HepG2 (cell line): Measurements from ENCODE around the gene DUSP15. TPM values are rescaled to one million over a fixed set of nuclear protein-coding genes. Genes with fewer than 3 reads are reported as not detected.

Experiments
- FOXO1 ChIP-seq: sonication (generic); formaldehyde crosslinking; IDR thresholded peaks from 2 replicates; pipeline ENCODE4 v1.4.0; 2020; ENCODE audit warnings: missing genetic modification reagents
- FOXP1 ChIP-seq, 2 experiments: fragments of 450-650 bp in 1 of 2; IDR thresholded peaks; 2 replicates each; pipeline ENCODE4 v1.6.1; 2017 to 2018; ENCODE audit warnings: antibody characterized with exemption in 1 of 2
- GABPB1 ChIP-seq: IDR thresholded peaks from 2 replicates; pipeline ENCODE4 v1.6.1; 2016; ENCODE audit warnings: mild to moderate bottlenecking, missing genetic modification reagents, moderate library complexity, missing compliant biosample characterization
- HOXA3 ChIP-seq: sonication (generic); formaldehyde crosslinking; IDR thresholded peaks from 2 replicates; pipeline ENCODE4 v1.5.0; 2020; ENCODE audit warnings: missing genetic modification reagents
- JUN ChIP-seq: sonication (generic); formaldehyde crosslinking; IDR thresholded peaks from 2 replicates; pipeline ENCODE4 v1.4.0; 2020; ENCODE audit warnings: mild to moderate bottlenecking, missing genetic modification reagents
- KDM5A ChIP-seq: fragments of 200-600 bp; sonication (generic); IDR thresholded peaks from 2 replicates; pipeline ENCODE4 v1.7.0; 2018; ENCODE audit warnings: antibody characterized with exemption, mild to moderate bottlenecking, low read length, borderline replicate concordance
- MAZ ChIP-seq, 2 experiments: sonication (generic) in 1 of 2; formaldehyde crosslinking in 1 of 2; IDR thresholded peaks; 2 replicates each; pipeline versions ENCODE4 v1.5.0 to v1.6.1; 2012 to 2020; ENCODE audit warnings: low read depth in 2 of 2, mild to moderate bottlenecking in 2 of 2, borderline replicate concordance in 1 of 2, improper control_type of control experiment in 1 of 2, low read length in 1 of 2, missing genetic modification reagents in 1 of 2, moderate library complexity in 1 of 2
- MBD4 ChIP-seq: IDR thresholded peaks from 2 replicates; pipeline ENCODE4 v1.6.1; 2012; ENCODE audit warnings: low read length, inconsistent platforms, borderline replicate concordance
- MYC ChIP-seq: sonication (generic); formaldehyde crosslinking; IDR thresholded peaks from 2 replicates; pipeline ENCODE4 v1.9.0; 2021; ENCODE audit warnings: missing genetic modification reagents, borderline replicate concordance
- MYNN ChIP-seq: sonication (generic); formaldehyde crosslinking; IDR thresholded peaks from 2 replicates; pipeline ENCODE4 v1.4.0; 2020; ENCODE audit warnings: mild to moderate bottlenecking, low read depth, missing genetic modification reagents
- NRL ChIP-seq: sonication (generic); formaldehyde crosslinking; IDR thresholded peaks from 2 replicates; pipeline ENCODE4 v1.5.0; 2020; ENCODE audit warnings: missing genetic modification reagents, mild to moderate bottlenecking, moderate library complexity, borderline replicate concordance
- RBAK ChIP-seq: sonication (generic); formaldehyde crosslinking; IDR thresholded peaks from 2 replicates; pipeline ENCODE4 v1.5.1; 2020; ENCODE audit warnings: mild to moderate bottlenecking, missing genetic modification reagents
- SCMH1 ChIP-seq: sonication (generic); formaldehyde crosslinking; IDR thresholded peaks from 2 replicates; pipeline ENCODE4 v1.9.0; 2021; ENCODE audit warnings: missing genetic modification reagents, mild to moderate bottlenecking, borderline replicate concordance
- SOX6 ChIP-seq, 2 experiments: fragments of 450-650 bp in 1 of 2; sonication (generic) in 1 of 2; formaldehyde crosslinking in 1 of 2; IDR thresholded peaks; 2 replicates each; pipeline versions ENCODE4 v1.4.0 to v1.6.1; 2017 to 2020; ENCODE audit warnings: antibody characterized with exemption in 1 of 2, mild to moderate bottlenecking in 1 of 2, missing genetic modification reagents in 1 of 2
- TMF1 ChIP-seq: sonication (generic); formaldehyde crosslinking; IDR thresholded peaks from 2 replicates; pipeline ENCODE4 v1.8.1; 2022; ENCODE audit warnings: low read depth, missing genetic modification reagents
- ZBTB3 ChIP-seq: sonication (generic); formaldehyde crosslinking; IDR thresholded peaks from 2 replicates; pipeline ENCODE4 v1.4.0; 2020; ENCODE audit warnings: low read depth, mild to moderate bottlenecking, moderate library complexity, missing genetic modification reagents, borderline replicate concordance
- ZFP36 ChIP-seq: fragments of 150-350 bp; IDR thresholded peaks from 2 replicates; pipeline ENCODE4 v1.6.1; 2018; ENCODE audit warnings: borderline replicate concordance, low read length, low read depth; ENCODE audit not compliant: partially characterized antibody
- ZNF136 ChIP-seq: sonication (generic); formaldehyde crosslinking; IDR thresholded peaks from 2 replicates; pipeline ENCODE4 v1.8.1; 2022; ENCODE audit warnings: low read depth, mild to moderate bottlenecking, moderate library complexity, missing genetic modification reagents
- ZNF264 ChIP-seq: sonication (generic); formaldehyde crosslinking; IDR thresholded peaks from 2 replicates; pipeline ENCODE4 v1.4.0; 2020; ENCODE audit warnings: missing genetic modification reagents
- ZNF274 ChIP-seq: sonication (generic); formaldehyde crosslinking; IDR thresholded peaks from 2 replicates; pipeline ENCODE4 v1.5.1; 2020; ENCODE audit warnings: mild to moderate bottlenecking, missing genetic modification reagents
- ZNF562 ChIP-seq: sonication (generic); formaldehyde crosslinking; IDR thresholded peaks from 2 replicates; pipeline ENCODE4 v1.8.0; 2022; ENCODE audit warnings: missing genetic modification reagents, borderline replicate concordance
- polyA plus RNA-seq, 8 experiments: library from polyadenylated mRNA; depleted of rRNA in 3 of 8; stranded (reverse) in 7 of 8; unstranded in 1 of 8; fragments of >200 nt; fragmentation: Illumina TruSeq in 4 of 8; extraction: Trizol in 4 of 8; gene quantifications; 2 replicates each; pipeline versions ENCODE4 v1.2.1 to v1.2.3, GENCODE V29; 2011 to 2016; ENCODE audit warnings: low read depth in 4 of 8, missing spikeins in 1 of 8, mixed read lengths in 1 of 8; ENCODE audit not compliant: insufficient read depth in 1 of 8
- total RNA-seq, 5 experiments: library from RNA; depleted of rRNA; stranded (reverse); fragments of >200 nt; fragmentation: Illumina TruSeq; extraction: Trizol; gene quantifications; 2 replicates each; pipeline ENCODE4 v1.2.3, GENCODE V29; 2016; ENCODE audit warnings: low read depth in 1 of 5
- TF ChIP-seq, protein P1 (sequence below): sonication (generic); formaldehyde crosslinking; IDR thresholded peaks from 2 replicates; pipeline ENCODE4 v1.8.0; 2022; ENCODE audit warnings: missing genetic modification reagents, low read depth, mild to moderate bottlenecking, borderline replicate concordance
- TF ChIP-seq, protein P2 (sequence below): sonication (generic); formaldehyde crosslinking; IDR thresholded peaks from 2 replicates; pipeline ENCODE4; 2020; ENCODE audit warnings: missing genetic modification reagents, mild to moderate bottlenecking, borderline replicate concordance

Gene DUSP15
- total and polyA plus RNA-seq, 2 of the 13 experiments (the other 11 are each of a cell fraction or from before 2014, with no cell fraction given), result 0.17 to 0.93 TPM

DNA sequence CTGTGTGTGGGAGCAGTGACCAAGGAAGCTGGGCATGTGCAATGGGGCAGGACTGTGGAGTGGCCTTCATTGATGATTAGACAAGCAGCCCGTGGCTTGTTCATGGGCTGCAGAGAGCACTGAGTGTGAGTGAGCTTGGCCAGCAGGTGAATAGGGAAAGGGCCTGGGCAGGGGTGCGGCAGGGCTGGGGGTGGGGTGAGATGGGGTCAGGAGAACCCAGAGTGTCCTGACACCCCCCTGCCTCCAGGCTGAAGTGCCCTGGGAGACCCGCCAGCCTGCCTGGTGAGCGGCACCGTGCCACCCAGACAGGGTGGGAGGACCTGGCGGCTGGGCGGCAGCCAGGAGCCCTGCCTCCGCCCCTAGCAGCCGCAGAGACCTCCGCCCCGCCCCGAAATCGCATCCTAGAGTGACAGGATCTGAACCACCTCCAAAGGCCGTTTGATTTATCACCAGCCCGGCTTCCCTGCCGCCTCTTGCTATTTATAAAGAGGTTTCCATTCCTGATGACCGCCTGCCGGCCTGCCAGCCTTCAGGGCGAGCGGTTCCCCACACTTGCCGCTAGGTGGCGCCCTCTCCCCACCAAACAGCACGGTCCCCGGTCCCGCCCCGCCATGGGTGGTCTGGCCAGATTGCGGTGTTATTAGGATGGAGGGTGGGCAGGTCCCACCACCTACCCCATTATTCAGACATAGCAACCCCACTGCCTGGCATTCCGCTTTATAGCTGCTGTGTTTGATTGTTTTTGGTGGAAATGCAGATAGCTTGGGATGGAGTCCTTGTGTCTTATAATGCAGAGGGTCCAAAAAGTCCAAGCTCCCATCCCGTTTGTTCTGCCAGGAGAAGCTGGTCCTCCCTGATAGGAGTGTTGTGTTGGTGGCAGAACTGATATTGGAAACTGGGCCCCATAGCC lies 47.7 kb downstream of the DUSP15 start (continued):
- TF ChIP-seq MYC (CRISPR knock-in tag) (peak; percentile 61; the same call in 1 of the 2 replicates), FOXP1 (IDR thresholded peaks at IDR 0.05) (no peak), FOXP1 (CRISPR knock-in tag; IDR thresholded peaks at IDR 0.05) (no peak), KDM5A (no peak), ZNF274 (CRISPR knock-in tag) (no peak), MAZ (IDR thresholded peaks at IDR 0.05; ENCODE audit: borderline replicate concordance, low read depth, low read length) (peak; percentile 67; the same call in 1 of the 2 replicates), MAZ (CRISPR knock-in tag; IDR thresholded peaks at IDR 0.05; ENCODE audit: low read depth) (peak; percentile 64; the same call in 1 of the 2 replicates), FOXO1 (CRISPR knock-in tag) (no peak), RBAK (no peak), MBD4 (no peak), ZNF562 (CRISPR knock-in tag) (no peak), MYNN (no peak), SCMH1 (CRISPR knock-in tag) (no peak), GABPB1 (CRISPR knock-in tag) (peak; percentile 42; the same call in 1 of the 2 replicates), TMF1 (no peak), ZNF136 (CRISPR knock-in tag) (no peak), ZFP36 (no peak), ZBTB3 (CRISPR knock-in tag) (no peak), HOXA3 (CRISPR knock-in tag) (no peak; the same call in 1 of the 2 replicates), ZNF264 (CRISPR knock-in tag) (no peak), SOX6 (IDR thresholded peaks at IDR 0.05) (no peak), SOX6 (CRISPR knock-in tag; IDR thresholded peaks at IDR 0.05) (peak; percentile 38; the same call in 1 of the 2 replicates), NRL (peak; percentile 90), JUN (no peak)
- TF ChIP-seq, protein P1, sequence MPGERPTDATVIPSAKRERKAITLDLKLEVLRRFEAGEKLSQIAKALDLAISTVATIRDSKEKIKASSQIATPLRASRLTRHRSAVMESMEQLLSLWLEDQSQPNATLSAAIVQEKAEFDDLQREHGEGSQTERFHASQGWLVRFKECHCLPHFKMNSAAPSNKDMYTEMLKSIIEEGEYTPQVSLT (CRISPR knock-in tag), result no peak
- TF ChIP-seq, protein P2, sequence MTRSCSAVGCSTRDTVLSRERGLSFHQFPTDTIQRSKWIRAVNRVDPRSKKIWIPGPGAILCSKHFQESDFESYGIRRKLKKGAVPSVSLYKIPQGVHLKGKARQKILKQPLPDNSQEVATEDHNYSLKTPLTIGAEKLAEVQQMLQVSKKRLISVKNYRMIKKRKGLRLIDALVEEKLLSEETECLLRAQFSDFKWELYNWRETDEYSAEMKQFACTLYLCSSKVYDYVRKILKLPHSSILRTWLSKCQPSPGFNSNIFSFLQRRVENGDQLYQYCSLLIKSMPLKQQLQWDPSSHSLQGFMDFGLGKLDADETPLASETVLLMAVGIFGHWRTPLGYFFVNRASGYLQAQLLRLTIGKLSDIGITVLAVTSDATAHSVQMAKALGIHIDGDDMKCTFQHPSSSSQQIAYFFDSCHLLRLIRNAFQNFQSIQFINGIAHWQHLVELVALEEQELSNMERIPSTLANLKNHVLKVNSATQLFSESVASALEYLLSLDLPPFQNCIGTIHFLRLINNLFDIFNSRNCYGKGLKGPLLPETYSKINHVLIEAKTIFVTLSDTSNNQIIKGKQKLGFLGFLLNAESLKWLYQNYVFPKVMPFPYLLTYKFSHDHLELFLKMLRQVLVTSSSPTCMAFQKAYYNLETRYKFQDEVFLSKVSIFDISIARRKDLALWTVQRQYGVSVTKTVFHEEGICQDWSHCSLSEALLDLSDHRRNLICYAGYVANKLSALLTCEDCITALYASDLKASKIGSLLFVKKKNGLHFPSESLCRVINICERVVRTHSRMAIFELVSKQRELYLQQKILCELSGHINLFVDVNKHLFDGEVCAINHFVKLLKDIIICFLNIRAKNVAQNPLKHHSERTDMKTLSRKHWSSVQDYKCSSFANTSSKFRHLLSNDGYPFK (CRISPR knock-in tag), result no peak; the same call in 1 of the 2 replicates
- TF ChIP-seq, all 625 proteins: peak for 96
